NCI-H2227 treated with DMSO at 0.1 percent for 48 hours (cell line): Measurements from ENCODE around the gene PLEKHG5.
"Not testable (repeated sequence)": the region's sequence is repeated elsewhere in the genome, so short reads cannot be mapped to it uniquely, and the experiment has no call there.

Experiments
- DNase-seq: peaks from one replicate; lab custom pipeline; 2025; lab: John Stamatoyannopoulos, UW

Gene PLEKHG5

GRCh38 chr1:6461538-6462411 is 29.7 kb downstream of the PLEKHG5 start:
- DNase-seq: no peak

GRCh38 chr1:6461051-6461530 is 30.4 kb downstream of the PLEKHG5 start:
- no peak for DNase-seq

DNA sequence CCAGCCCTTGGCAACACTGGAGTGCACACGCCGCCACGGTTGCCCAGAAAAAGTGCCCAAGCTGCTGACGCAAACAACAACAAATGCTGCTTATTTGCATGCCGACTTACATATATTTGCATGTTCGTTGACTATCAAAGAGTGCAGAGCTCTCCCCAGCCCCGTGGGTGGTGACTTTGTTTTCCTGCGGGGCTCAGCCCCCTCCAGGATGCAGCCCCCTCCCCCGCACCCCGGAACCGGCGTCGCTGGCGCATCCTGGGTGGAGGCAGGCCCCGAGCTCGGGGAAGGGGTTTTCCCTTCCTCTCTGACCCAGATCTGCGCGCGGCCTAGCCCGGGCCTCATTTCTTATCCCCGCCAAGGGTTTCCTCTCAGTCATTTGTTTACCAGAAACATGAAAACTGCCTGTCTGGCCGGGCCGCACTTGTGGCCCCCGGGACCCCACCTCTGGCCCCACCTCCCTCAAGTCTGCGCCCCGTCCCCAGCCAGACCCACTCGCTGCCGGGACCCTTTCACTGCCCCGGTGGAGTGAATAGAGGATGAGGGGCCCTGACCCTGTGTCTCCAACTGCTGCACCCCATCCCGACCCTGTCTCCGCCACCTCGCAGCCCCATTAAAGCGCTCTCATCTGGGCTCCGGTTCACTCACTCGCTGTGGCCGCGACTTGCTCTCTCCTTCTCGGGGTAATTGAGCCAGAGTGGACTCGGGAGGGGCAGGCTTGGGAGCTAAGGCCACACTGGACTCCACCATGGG is 31.0 kb downstream of the PLEKHG5 start:
- no peak for DNase-seq

GRCh38 chr1:6459850-6460265 is 31.6 kb downstream of the PLEKHG5 start:
- DNase-seq: no peak

- no peak for DNase-seq
These were observed 34.5 kb downstream of the PLEKHG5 start for GRCh38 chr1:6456800-6457466.

GRCh38 chr1:6455752-6456520 is 35.5 kb downstream of the PLEKHG5 start:
- DNase-seq: not testable (repeated sequence)

DNA sequence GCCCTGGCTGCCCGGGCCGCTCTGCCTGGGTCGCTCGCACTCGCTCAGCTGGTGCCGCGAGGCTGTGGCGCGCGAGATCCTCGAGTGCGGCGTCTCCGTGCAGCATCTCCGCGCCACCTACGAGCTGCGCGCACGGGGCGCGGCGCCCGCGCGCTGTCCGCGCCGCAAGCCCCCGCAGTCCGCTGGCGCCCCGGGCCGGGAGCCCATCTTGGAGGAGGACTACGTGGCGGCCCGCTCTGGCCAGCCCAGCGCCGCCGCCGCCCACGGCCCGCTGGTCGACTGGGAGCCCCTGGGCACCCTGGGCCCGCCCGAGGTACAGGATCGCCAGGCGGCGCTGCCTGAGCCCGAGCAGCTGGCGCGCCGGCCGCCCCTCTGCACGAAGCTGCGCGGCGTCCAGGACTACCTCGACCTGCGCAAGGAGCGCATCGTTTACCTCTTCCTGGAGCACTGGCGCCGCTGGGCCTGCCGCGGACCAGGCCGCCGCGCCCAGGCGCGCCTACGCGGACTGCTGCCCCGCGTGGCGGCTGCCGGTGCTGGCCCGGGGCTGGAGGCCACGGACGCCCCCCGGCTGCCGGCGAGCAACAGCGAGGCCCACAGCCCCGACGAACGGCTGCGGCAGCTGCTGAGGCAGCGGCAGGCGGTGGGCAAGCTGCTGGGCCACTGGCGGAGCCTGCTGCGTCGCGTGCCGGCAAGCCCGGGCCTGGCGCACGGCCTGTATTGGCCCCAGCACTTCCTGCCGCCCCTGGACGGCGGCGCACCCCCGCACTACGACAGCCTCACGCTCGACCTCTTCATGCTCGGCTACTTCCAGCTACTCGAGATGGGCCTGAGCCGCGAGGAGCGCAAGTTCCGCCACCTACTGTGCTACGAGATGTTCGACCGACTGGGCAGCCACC is 36.4 kb downstream of the PLEKHG5 start:
- no peak for DNase-seq

DNA sequence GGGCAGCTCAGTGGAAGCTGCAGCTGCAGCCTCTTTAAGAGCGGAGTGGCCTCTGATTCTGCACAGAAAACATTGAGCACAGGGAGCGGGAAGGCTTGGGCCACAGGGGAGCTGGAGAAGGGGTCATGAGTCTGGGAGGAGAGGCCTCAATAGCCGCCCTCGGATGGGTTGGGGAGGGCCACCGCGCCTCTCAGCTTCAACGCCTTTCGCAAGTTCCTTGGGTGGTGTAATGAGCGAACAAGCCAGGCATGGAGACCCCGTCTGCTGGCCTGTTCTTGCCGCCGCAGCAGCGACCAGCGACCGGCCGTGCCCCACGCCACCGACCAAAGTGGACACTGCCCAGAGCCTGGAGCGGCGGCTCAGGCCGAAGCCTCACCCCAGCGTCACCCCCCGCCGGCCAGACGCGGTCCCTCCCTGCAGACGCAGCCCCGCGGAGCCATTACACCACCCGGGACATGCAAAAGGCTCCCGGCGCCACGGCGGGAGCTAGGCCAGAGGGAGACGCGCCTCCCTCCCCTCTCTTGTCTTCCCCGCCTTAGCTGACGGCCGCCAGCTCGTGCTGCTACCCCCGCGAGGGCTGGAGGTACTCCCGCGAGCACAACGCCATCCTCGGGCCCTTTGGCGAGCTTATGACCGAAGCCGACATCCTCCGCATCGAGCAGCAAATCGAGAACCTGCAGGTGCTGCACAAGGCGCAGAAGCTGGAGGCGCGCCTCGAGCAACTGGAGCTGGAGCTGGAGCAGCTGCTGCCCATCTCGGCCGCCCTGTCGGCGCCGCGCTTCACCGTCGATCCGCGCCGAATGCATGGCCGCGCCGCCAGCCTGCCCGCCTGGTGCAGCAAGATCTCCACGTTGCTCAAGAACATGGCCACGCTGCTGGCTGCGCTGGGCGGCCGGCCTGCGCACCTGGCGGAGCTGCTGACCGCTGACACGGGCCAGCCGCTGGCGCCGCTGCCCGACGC is 37.3 kb downstream of the PLEKHG5 start:
- not testable (repeated sequence) for DNase-seq

- DNase-seq: no peak
These were observed 40.5 kb downstream of the PLEKHG5 start for GRCh38 chr1:6450943-6451373.

DNA sequence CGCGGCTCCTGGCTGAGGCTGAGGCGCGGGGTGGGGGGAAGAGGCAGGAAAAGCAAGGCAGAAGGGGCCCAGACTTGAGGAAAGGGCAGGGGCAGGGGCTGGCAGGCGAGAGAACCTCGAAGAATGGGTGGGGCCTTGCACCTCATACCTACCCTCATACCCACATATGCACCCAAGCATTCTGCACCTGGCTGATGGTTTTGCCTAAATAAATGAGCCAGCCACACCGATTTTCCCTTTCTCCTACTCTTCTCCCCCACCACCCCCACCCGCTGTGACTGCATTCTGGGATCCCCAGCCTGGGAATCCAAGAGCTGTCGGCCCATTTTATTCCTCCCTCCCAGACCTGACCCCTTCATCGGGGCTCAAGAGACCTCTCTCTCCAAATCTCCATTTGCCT is 41.0 kb downstream of the PLEKHG5 start:
- not testable (repeated sequence) for DNase-seq

DNA sequence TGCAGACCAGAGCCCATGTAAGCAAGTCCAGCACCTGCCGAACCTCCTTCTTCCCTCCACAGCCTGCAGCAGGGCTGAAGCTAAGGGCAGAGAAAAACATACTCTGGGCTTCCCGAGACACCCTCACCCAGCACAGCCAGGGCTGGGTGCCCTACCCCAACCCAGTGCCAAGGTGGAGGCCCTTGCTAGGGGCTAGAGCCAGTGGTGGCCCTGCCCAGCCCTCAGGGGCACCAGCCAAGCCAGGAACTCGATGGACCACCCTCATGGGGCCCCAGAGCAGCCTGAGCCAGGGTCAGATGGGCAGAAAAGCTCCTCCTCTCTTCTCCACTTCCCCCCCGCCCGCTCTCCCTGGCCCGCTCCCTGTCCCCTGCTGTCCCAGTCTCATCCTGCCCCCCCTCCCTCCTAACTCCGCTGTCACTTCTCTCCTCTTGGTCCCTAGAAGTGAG is 41.4 kb downstream of the PLEKHG5 start:
- no peak for DNase-seq

DNA sequence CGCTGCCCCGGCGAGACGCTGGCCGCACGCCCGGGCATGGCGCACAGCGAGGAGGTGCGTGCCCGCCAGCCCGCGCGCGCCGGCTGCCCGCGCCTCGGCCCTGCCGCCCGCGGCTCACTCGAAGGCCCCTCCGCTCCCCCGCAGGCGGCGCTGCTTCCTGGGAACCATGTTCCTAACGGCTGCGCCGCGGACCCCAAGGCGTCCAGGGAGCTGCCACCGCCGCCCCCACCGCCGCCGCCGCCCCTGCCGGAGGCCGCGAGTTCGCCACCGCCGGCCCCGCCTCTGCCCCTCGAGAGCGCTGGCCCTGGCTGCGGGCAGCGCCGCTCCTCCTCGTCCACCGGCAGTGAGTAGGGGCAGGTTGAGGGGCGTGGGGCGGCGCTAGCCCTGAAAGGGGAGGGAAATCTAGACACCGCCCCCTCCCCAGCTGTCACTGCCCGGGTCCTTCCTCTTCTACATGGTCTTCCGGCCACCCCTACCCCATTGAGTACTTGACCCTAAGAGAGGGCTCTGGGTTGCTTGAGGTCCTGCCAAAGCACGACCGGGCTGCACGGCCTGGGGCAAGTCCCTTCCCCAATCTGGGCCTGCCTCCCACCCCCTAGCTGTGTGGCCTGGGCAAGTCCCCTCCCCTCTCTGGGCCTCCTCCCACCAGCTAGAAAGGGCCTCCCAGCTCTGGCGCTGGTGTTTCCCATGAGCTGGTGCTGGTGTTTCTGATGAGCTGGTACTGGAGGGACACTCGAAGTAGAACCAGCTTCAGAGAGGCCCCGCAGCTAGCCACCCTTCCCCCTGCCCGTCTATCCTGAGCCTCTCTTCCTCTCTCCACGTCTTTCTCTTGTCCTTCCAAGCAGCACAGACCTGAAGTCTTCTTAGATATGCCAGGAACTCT is 42.5 kb downstream of the PLEKHG5 start:
- no peak for DNase-seq

GRCh38 chr1:6447818-6448748 is 43.4 kb downstream of the PLEKHG5 start:
- no peak for DNase-seq

- no peak for DNase-seq
These were observed 44.2 kb downstream of the PLEKHG5 start for GRCh38 chr1:6447016-6447817.

GRCh38 chr1:6446665-6447015 is 44.8 kb downstream of the PLEKHG5 start:
- no peak for DNase-seq

DNA sequence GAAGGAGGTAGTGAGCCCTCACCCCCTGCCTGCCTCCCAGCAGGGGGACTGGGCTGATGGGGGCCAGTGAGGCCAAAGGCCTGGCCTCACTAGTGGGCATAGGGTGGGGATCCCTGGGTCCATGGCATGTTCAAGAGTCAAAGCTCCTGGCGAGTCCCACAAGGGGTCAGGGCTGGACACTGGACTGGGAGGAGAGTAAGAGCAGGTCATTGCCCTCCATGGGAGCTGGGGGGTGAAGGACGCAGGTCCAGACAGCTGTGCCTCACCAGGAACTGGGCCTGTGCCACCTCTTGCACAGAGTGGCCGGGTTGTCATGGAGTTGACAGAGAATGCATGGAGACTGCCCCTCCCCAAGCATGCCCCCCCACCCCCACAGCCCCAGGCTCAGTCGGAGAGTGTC is 45.5 kb downstream of the PLEKHG5 start:
- not testable (repeated sequence) for DNase-seq
